Panc1 (cell line): Measurements from ENCODE around the gene ARFIP2. TPM values are rescaled to one million over a fixed set of nuclear protein-coding genes. Genes with fewer than 3 reads are reported as not detected.
A peak's percentile ranks its signal among the peaks of the same experiment; 100 is the strongest.

Source experiments
- ATAC-seq: fragments of 200-7000 bp; cut with Tn5 transposase; 2 replicates; pipeline ENCODE4 v1.9.1; 2020; ENCODE audit warnings: mild to moderate bottlenecking, moderate library complexity
- BruUV-seq: library from RNA; stranded (reverse); fragments of 400-500 nt; replicated peaks from 2 replicates; lab custom pipeline; 2021; lab: Mats Ljungman, UMichigan
- CTCF ChIA-PET: fragments of 300-600 bp; sonication (Branson Sonifier 250); formaldehyde crosslinking; loops from one replicate; lab custom pipeline; 2022; ENCODE audit warnings: antibody characterized with exemption; lab: Charles Lee
- POLR2A ChIA-PET: fragments of 300-600 bp; sonication (Branson Sonifier 250); formaldehyde crosslinking; loops from one replicate; lab custom pipeline; 2022; ENCODE audit warnings: antibody characterized with exemption; lab: Charles Lee
- DNase-seq: peaks from one replicate; pipeline ENCODE4 v3.0.0-alpha.2; 2010; ENCODE audit warnings: low read depth, low spot score
- H3K27ac ChIP-seq: 2 replicates; pipeline ENCODE4 v1.5.1; 2011; ENCODE audit warnings: mild to moderate bottlenecking, low read length, inconsistent platforms
- H3K27me3 ChIP-seq: fragments of 200-500 bp; sonication (Bioruptor generic); 2 replicates; pipeline ENCODE4 v1.6.0; 2014; ENCODE audit warnings: low read length, inconsistent platforms; ENCODE audit not compliant: control insufficient read depth, insufficient read depth
- H3K36me3 ChIP-seq: fragments of 200-500 bp; sonication (Bioruptor generic); 2 replicates; pipeline ENCODE4 v1.5.1; 2014; ENCODE audit warnings: inconsistent platforms, mild to moderate bottlenecking, low read length, moderate library complexity; ENCODE audit not compliant: control insufficient read depth, insufficient read depth
- H3K4me1 ChIP-seq: 2 replicates; pipeline ENCODE4 v1.5.1; 2011; ENCODE audit warnings: inconsistent platforms, mild to moderate bottlenecking, low read length, moderate library complexity; ENCODE audit not compliant: control insufficient read depth, insufficient read depth
- H3K4me3 ChIP-seq, 2 experiments: 2 replicates each; pipeline ENCODE4 v1.5.1; 2011 to 2012; ENCODE audit warnings: low read depth in 2 of 2, low read length in 2 of 2, mild to moderate bottlenecking in 2 of 2, inconsistent platforms in 1 of 2, moderate library complexity in 1 of 2
- H3K9me3 ChIP-seq: fragments of 200-500 bp; sonication (Bioruptor generic); 2 replicates; pipeline ENCODE4 v1.5.1; 2014; ENCODE audit warnings: low read depth, mild to moderate bottlenecking, inconsistent platforms, low read length, moderate library complexity; ENCODE audit not compliant: control insufficient read depth, insufficient read depth
- POLR2AphosphoS5 ChIP-seq: IDR thresholded peaks from 2 replicates; pipeline ENCODE4 v1.6.1; 2012; ENCODE audit warnings: mild to moderate bottlenecking, low read depth, low read length, moderate library complexity
- SIN3A ChIP-seq: IDR thresholded peaks from 2 replicates; pipeline ENCODE4 v1.6.1; 2012; ENCODE audit warnings: low read depth, mild to moderate bottlenecking, low read length, moderate library complexity, borderline replicate concordance; ENCODE audit not compliant: insufficient read depth
- TCF7L2 ChIP-seq: IDR thresholded peaks from 2 replicates; pipeline ENCODE4 v1.6.1; 2011; ENCODE audit warnings: mild to moderate bottlenecking, low read depth, low read length, inconsistent platforms
- in situ Hi-C: cut with HindIII; loops from 2 replicates; pipeline ENCODE4 v1.10.0; 2016; ENCODE audit warnings: low sequenced_read_pairs, low pct_unique_long_range_greater_than_20kb
- intact Hi-C: fragments of 100-400 bp; cut with micrococcal nuclease; formaldehyde crosslinking; loops from one replicate; pipeline ENCODE4 v1.10.0; 2022; ENCODE audit not compliant: unreplicated experiment
- total RNA-seq: library from RNA; stranded (reverse); gene quantifications from one replicate; pipeline ENCODE4 v1.2.1, GENCODE V29; 2021; ENCODE audit not compliant: unreplicated experiment
- TF ChIP-seq, protein P1 (sequence below), 2 experiments: IDR thresholded peaks; 2 replicates each; pipeline ENCODE4 v1.6.1; 2011 to 2012; ENCODE audit warnings: low read depth in 2 of 2, control low read depth in 1 of 2, low read length in 1 of 2, mild to moderate bottlenecking in 1 of 2, moderate library complexity in 1 of 2; ENCODE audit not compliant: insufficient read depth in 1 of 2
- TF ChIP-seq, protein P2 (sequence below): fragments of 450-650 bp; IDR thresholded peaks from 2 replicates; pipeline ENCODE4 v1.5.1; 2017; ENCODE audit warnings: mild to moderate bottlenecking

ARFIP2 gene
- total RNA-seq, 1 experiment from 2014 or later, result 116 TPM

DNA sequence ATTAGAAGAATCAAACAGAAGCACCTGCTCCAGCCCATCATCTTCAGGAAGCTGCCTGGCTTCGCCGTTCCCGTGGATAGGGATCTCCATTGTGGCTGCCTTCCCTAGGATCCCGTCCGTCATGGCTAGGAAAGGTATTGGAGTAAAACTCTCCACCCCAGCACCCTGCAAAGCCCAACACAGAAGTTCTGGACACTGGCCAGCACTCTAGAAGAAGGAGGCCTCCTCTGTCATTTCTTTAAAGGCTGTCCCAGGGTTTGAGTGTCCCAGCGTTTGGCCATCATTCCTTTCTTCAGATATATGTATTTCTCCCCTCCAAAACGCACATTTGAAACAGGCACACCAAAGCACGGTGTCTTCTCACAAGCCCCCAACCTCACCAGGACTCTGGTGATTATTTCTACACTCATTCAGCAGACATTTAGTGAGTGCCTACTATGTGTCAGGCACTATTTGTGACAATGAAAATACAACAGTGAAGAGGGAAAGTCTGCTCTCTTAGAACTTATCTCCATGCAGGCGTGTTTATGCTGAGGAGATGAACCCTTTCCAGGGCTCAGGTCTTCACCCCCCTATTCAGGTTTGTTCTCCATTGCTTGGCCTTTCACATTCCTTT lies 724 bp downstream of the ARFIP2 start:
- BruUV-seq, result TSS peak; percentile 82
- H3K36me3 ChIP-seq, result peaks cover 18% of the 10 kb centered on the region
- no peak for TF ChIP-seq SIN3A
- TF ChIP-seq TCF7L2, result no peak
- no peak for TF ChIP-seq POLR2AphosphoS5
- TF ChIP-seq, protein P1, sequence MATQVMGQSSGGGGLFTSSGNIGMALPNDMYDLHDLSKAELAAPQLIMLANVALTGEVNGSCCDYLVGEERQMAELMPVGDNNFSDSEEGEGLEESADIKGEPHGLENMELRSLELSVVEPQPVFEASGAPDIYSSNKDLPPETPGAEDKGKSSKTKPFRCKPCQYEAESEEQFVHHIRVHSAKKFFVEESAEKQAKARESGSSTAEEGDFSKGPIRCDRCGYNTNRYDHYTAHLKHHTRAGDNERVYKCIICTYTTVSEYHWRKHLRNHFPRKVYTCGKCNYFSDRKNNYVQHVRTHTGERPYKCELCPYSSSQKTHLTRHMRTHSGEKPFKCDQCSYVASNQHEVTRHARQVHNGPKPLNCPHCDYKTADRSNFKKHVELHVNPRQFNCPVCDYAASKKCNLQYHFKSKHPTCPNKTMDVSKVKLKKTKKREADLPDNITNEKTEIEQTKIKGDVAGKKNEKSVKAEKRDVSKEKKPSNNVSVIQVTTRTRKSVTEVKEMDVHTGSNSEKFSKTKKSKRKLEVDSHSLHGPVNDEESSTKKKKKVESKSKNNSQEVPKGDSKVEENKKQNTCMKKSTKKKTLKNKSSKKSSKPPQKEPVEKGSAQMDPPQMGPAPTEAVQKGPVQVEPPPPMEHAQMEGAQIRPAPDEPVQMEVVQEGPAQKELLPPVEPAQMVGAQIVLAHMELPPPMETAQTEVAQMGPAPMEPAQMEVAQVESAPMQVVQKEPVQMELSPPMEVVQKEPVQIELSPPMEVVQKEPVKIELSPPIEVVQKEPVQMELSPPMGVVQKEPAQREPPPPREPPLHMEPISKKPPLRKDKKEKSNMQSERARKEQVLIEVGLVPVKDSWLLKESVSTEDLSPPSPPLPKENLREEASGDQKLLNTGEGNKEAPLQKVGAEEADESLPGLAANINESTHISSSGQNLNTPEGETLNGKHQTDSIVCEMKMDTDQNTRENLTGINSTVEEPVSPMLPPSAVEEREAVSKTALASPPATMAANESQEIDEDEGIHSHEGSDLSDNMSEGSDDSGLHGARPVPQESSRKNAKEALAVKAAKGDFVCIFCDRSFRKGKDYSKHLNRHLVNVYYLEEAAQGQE (IDR thresholded peaks at IDR 0.05; ENCODE audit: insufficient read depth in 1 of 2, low read depth in 2 of 2, low read length in 1 of 2), result no peak
- H3K27ac ChIP-seq, result peak overlapping the region; percentile 92
- H3K4me1 ChIP-seq, result peaks cover 24% of the 10 kb centered on the region
- no peak for ATAC-seq
- in situ Hi-C loops, result no loop called here
- H3K4me3 ChIP-seq, result peak overlapping the region; percentile 76 to 98
- intact Hi-C loops, result no loop called here
- H3K9me3 ChIP-seq, result no peaks in the 10 kb centered on the region
- no peak for DNase-seq
- H3K27me3 ChIP-seq, result no peaks in the 10 kb centered on the region
- ChIA-PET CTCF (no interaction called here), POLR2A (no interaction called here)

DNA sequence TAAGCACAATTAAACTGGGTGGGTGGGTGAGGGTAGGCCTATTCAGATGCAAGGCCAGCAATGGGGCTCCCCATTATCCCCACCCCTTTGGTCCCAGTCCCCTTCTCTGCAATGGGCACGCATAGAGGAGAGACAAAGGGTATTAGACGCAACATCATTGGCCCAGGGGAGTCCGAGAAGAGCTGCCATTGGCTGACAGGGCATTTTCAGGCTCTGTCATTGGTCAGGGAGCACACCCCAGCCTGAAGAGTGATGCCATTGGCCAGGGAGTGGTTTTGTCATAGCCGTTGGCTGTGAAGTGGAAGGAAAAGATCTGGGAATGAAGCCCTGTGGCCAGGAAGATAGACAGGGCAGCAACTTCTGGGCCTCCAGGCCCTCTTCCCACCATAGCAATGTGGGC lies 4.6 kb downstream of the ARFIP2 start:
- no peak for DNase-seq
- CTCF ChIA-PET, result interaction anchor here (1.1 kb wide), 1 partner anchor 97 kb away, joined by 5 read pairs; no protein-coding TSS in a partner anchor
- H3K4me1 ChIP-seq, result peaks cover 31% of the 10 kb centered on the region
- no peaks in the 10 kb centered on the region for H3K27me3 ChIP-seq
- BruUV-seq, result no TSS peak
- TF ChIP-seq POLR2AphosphoS5 (no peak), TCF7L2 (no peak), SIN3A (no peak)
- TF ChIP-seq, protein P2, sequence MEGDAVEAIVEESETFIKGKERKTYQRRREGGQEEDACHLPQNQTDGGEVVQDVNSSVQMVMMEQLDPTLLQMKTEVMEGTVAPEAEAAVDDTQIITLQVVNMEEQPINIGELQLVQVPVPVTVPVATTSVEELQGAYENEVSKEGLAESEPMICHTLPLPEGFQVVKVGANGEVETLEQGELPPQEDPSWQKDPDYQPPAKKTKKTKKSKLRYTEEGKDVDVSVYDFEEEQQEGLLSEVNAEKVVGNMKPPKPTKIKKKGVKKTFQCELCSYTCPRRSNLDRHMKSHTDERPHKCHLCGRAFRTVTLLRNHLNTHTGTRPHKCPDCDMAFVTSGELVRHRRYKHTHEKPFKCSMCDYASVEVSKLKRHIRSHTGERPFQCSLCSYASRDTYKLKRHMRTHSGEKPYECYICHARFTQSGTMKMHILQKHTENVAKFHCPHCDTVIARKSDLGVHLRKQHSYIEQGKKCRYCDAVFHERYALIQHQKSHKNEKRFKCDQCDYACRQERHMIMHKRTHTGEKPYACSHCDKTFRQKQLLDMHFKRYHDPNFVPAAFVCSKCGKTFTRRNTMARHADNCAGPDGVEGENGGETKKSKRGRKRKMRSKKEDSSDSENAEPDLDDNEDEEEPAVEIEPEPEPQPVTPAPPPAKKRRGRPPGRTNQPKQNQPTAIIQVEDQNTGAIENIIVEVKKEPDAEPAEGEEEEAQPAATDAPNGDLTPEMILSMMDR, result no peak
- TF ChIP-seq, protein P1 (IDR thresholded peaks at IDR 0.05; ENCODE audit: insufficient read depth in 1 of 2, low read depth in 2 of 2, low read length in 1 of 2), result no peak
- no peak overlapping the region for H3K27ac ChIP-seq
- H3K4me3 ChIP-seq, result no peak overlapping the region
- POLR2A ChIA-PET, result interaction anchor here (0.6 to 1.1 kb wide), 3 partner anchors 12 to 96 kb away, joined by 3 to 15 read pairs (median 8); no protein-coding TSS in a partner anchor
- H3K36me3 ChIP-seq, result no peaks in the 10 kb centered on the region; the same call in 1 of the 2 replicates
- intact Hi-C loops, result no loop called here
- ATAC-seq, result no peak
- in situ Hi-C loops, result no loop called here
- H3K9me3 ChIP-seq, result no peaks in the 10 kb centered on the region
